Osteoblast (primary cell): ENCODE measurements around the gene ATG7. TPM values are rescaled to one million over a fixed set of nuclear protein-coding genes. Genes with fewer than 3 reads are reported as not detected.

Source experiments
- DNase-seq: peaks from one replicate; pipeline ENCODE4 v3.0.0; 2011; ENCODE audit warnings: low spot score, mixed read lengths; ENCODE audit not compliant: insufficient read length; ENCODE audit errors: missing footprints
- H2AFZ ChIP-seq: 2 replicates; pipeline ENCODE4 v1.6.0; 2011; ENCODE audit warnings: mild to moderate bottlenecking, low read length
- H3K27ac ChIP-seq: 2 replicates; pipeline ENCODE4 v1.5.1; 2011; ENCODE audit warnings: mild to moderate bottlenecking, low read depth, low read length, moderate library complexity
- H3K27me3 ChIP-seq: 2 replicates; pipeline ENCODE4 v1.6.0; 2012; ENCODE audit warnings: mild to moderate bottlenecking, control low read depth, inconsistent platforms, low read length, moderate library complexity; ENCODE audit not compliant: insufficient read depth
- H3K36me3 ChIP-seq: 2 replicates; pipeline ENCODE4 v1.5.1; 2011; ENCODE audit warnings: mild to moderate bottlenecking, low read length, control low read depth, moderate library complexity; ENCODE audit not compliant: insufficient read depth
- H3K4me1 ChIP-seq: 2 replicates; pipeline ENCODE4 v1.5.1; 2011; ENCODE audit warnings: mild to moderate bottlenecking, low read length, control low read depth, moderate library complexity; ENCODE audit not compliant: insufficient read depth
- H3K4me2 ChIP-seq: 2 replicates; pipeline ENCODE4 v1.6.0; 2011; ENCODE audit warnings: mild to moderate bottlenecking, low read length; ENCODE audit not compliant: insufficient read depth
- H3K4me3 ChIP-seq: fragments of 200-600 bp; sonication (generic); 3 replicates; pipeline ENCODE4 v1.5.1; 2012; ENCODE audit warnings: mild to moderate bottlenecking, low read length, inconsistent platforms; ENCODE audit not compliant: insufficient read depth
- H3K79me2 ChIP-seq: 2 replicates; pipeline ENCODE4 v1.6.0; 2012; ENCODE audit warnings: mild to moderate bottlenecking, low read length, control low read depth, inconsistent platforms; ENCODE audit not compliant: insufficient read depth
- H3K9me3 ChIP-seq: 2 replicates; pipeline ENCODE4 v1.5.1; 2011; ENCODE audit warnings: low read depth, low read length, control low read depth
- H4K20me1 ChIP-seq: 2 replicates; pipeline ENCODE4 v1.6.0; 2012; ENCODE audit warnings: mild to moderate bottlenecking, low read length, control low read depth; ENCODE audit not compliant: insufficient read depth
- CTCF ChIP-seq: IDR thresholded peaks from 2 replicates; pipeline ENCODE4 v1.5.1; 2011; ENCODE audit warnings: mild to moderate bottlenecking, low read depth, low read length, moderate library complexity; ENCODE audit errors: extremely low read depth
- total RNA-seq: library from RNA; depleted of rRNA; stranded (reverse); fragments of >200 nt; gene quantifications from 2 replicates; pipeline ENCODE4 v1.2.3, GENCODE V29; 2012

ATG7 gene
- total RNA-seq, 1 donor: 93.4 TPM

GRCh38 chr3:11431319-11431718 lies 159.1 kb downstream of the ATG7 start:
- H3K9me3 ChIP-seq: no peaks in the 10 kb centered on the region
- H3K79me2 ChIP-seq: no peaks in the 10 kb centered on the region
- no peak overlapping the region for H3K27ac ChIP-seq
- TF ChIP-seq CTCF: no peak
- no peaks in the 10 kb centered on the region for H3K27me3 ChIP-seq
- DNase-seq: no peak
- H3K4me2 ChIP-seq: no peak overlapping the region
- peaks cover 5% of the 10 kb centered on the region for H3K36me3 ChIP-seq
- no peak overlapping the region for H2AFZ ChIP-seq
- H4K20me1 ChIP-seq: peaks cover 4% of the 10 kb centered on the region
- no peak overlapping the region for H3K4me3 ChIP-seq
- peaks cover 17% of the 10 kb centered on the region for H3K4me1 ChIP-seq

- H3K4me2 ChIP-seq: peak overlapping the region; percentile 43
- no peaks in the 10 kb centered on the region for H3K9me3 ChIP-seq
- no peak for TF ChIP-seq CTCF
- peak; percentile 81 for DNase-seq
- peak overlapping the region; percentile 44 for H2AFZ ChIP-seq
- H3K27ac ChIP-seq: peak overlapping the region; percentile 81
- no peaks in the 10 kb centered on the region for H3K36me3 ChIP-seq
- H4K20me1 ChIP-seq: peaks cover 4% of the 10 kb centered on the region
- H3K4me3 ChIP-seq: peak overlapping the region; percentile 15
- peaks cover 17% of the 10 kb centered on the region for H3K4me1 ChIP-seq
- H3K79me2 ChIP-seq: no peaks in the 10 kb centered on the region
- no peaks in the 10 kb centered on the region for H3K27me3 ChIP-seq
Measured at GRCh38 chr3:11434017-11434526, 161.9 kb downstream of the ATG7 start.

- Histone ChIP-seq H4K20me1 (peaks cover 4% of the 10 kb centered on the region), H3K27me3 (no peaks in the 10 kb centered on the region), H3K4me3 (no peak overlapping the region), H2AFZ (peak overlapping the region; percentile 44), H3K27ac (peak overlapping the region; percentile 81), H3K36me3 (no peaks in the 10 kb centered on the region), H3K4me1 (peaks cover 17% of the 10 kb centered on the region), H3K4me2 (peak overlapping the region; percentile 43), H3K79me2 (no peaks in the 10 kb centered on the region), H3K9me3 (no peaks in the 10 kb centered on the region)
- no peak for DNase-seq
- TF ChIP-seq CTCF: no peak
Measured at GRCh38 chr3:11434563-11435096, 162.4 kb downstream of the ATG7 start.

- no peaks in the 10 kb centered on the region for H3K9me3 ChIP-seq
Measured at GRCh38 chr3:11435440-11436165, 163.4 kb downstream of the ATG7 start.

More at GRCh38 chr3:11435440-11436165, 163.4 kb downstream of the ATG7 start:
- no peak overlapping the region for H2AFZ ChIP-seq
- H4K20me1 ChIP-seq: peaks cover 4% of the 10 kb centered on the region
- H3K36me3 ChIP-seq: no peaks in the 10 kb centered on the region
- H3K27me3 ChIP-seq: no peaks in the 10 kb centered on the region
- H3K4me1 ChIP-seq: peaks cover 17% of the 10 kb centered on the region
- no peak overlapping the region for H3K4me3 ChIP-seq
- no peak for TF ChIP-seq CTCF
- H3K79me2 ChIP-seq: no peaks in the 10 kb centered on the region
- H3K27ac ChIP-seq: no peak overlapping the region
- no peak for DNase-seq
- H3K4me2 ChIP-seq: no peak overlapping the region
